Nephron progenitor cell (in vitro differentiated cells): ENCODE data around the gene C2CD4D.
"Not testable (repeated sequence)": the region's sequence is repeated elsewhere in the genome, so short reads cannot be mapped to it uniquely, and the experiment has no call there.

Experiments
- DNase-seq: peaks from one replicate; pipeline ENCODE4 v3.0.0; 2021
- H3K27ac Mint-ChIP-seq: 2 replicates; pipeline ENCODE4 v1.8.0; 2021; ENCODE audit warnings: mild to moderate bottlenecking, moderate library complexity, mixed read lengths
- H3K27me3 Mint-ChIP-seq: 2 replicates; pipeline ENCODE4 v1.8.0; 2021; ENCODE audit warnings: mild to moderate bottlenecking, low read depth, mixed read lengths; ENCODE audit not compliant: poor library complexity
- H3K36me3 Mint-ChIP-seq: 2 replicates; pipeline ENCODE4 v1.8.0; 2021; ENCODE audit warnings: low read depth, mixed read lengths
- H3K4me1 Mint-ChIP-seq: 2 replicates; pipeline ENCODE4 v1.8.0; 2021; ENCODE audit warnings: mixed read lengths
- H3K4me3 Mint-ChIP-seq: 2 replicates; pipeline ENCODE4 v1.8.0; 2021; ENCODE audit warnings: mild to moderate bottlenecking, moderate library complexity, mixed read lengths
- H3K9me3 Mint-ChIP-seq: 2 replicates; pipeline ENCODE4 v1.8.0; 2021; ENCODE audit warnings: mild to moderate bottlenecking, moderate library complexity, mixed read lengths
- CTCF ChIP-seq: fragments of 200-600 bp; sonication (generic); IDR thresholded peaks from 2 replicates; pipeline ENCODE4 v1.5.0; 2021; ENCODE audit warnings: antibody characterized with exemption

C2CD4D gene

GRCh38 chr1:151839457-151840403, at the start of gene C2CD4D:
Gene C2CD4D (minus strand): TSS chr1:151839820. CDS start chr1:151838989, 831 bp downstream.
- DNase-seq, result peak; percentile 61

GRCh38 chr1:151888972-151889570, 49.5 kb upstream of the C2CD4D start:
- H3K27ac Mint-ChIP-seq, result no peak overlapping the region
- H3K4me1 Mint-ChIP-seq, result no peaks in the 10 kb centered on the region
- H3K36me3 Mint-ChIP-seq, result peaks cover 75% of the 10 kb centered on the region
- TF ChIP-seq CTCF, result peak; percentile 41
- peaks cover 14% of the 10 kb centered on the region for H3K9me3 Mint-ChIP-seq
- no peak for DNase-seq
- H3K27me3 Mint-ChIP-seq, result no peaks in the 10 kb centered on the region
- H3K4me3 Mint-ChIP-seq, result no peak overlapping the region

More at GRCh38 chr1:151839457-151840403, at the start of gene C2CD4D:
- H3K9me3 Mint-ChIP-seq, result no peaks in the 10 kb centered on the region
- TF ChIP-seq CTCF, result no peak
- H3K4me3 Mint-ChIP-seq, result peak within 1 kb of the TSS; percentile 77
- H3K36me3 Mint-ChIP-seq, result no peaks in the 10 kb centered on the region
- H3K4me1 Mint-ChIP-seq, result peaks cover 22% of the 10 kb centered on the region
- H3K27me3 Mint-ChIP-seq, result peaks cover 83% of the 10 kb centered on the region
- no peak within 1 kb of the TSS for H3K27ac Mint-ChIP-seq

- no peaks in the 10 kb centered on the region for H3K4me1 Mint-ChIP-seq
- no peak overlapping the region for H3K4me3 Mint-ChIP-seq
- no peak overlapping the region for H3K27ac Mint-ChIP-seq
- peaks cover 14% of the 10 kb centered on the region for H3K9me3 Mint-ChIP-seq
- no peak for TF ChIP-seq CTCF
- peaks cover 61% of the 10 kb centered on the region for H3K36me3 Mint-ChIP-seq
- no peak for DNase-seq
- H3K27me3 Mint-ChIP-seq, result no peaks in the 10 kb centered on the region
These were observed 47.4 kb upstream of the C2CD4D start for GRCh38 chr1:151887028-151887427.

- Mint-ChIP-seq H3K4me1 (no peaks in the 10 kb centered on the region), H3K9me3 (peaks cover 14% of the 10 kb centered on the region), H3K27ac (no peak overlapping the region), H3K27me3 (no peaks in the 10 kb centered on the region), H3K36me3 (peaks cover 53% of the 10 kb centered on the region), H3K4me3 (no peak overlapping the region)
- no peak for DNase-seq
- no peak for TF ChIP-seq CTCF
These were observed 45.9 kb upstream of the C2CD4D start for GRCh38 chr1:151885479-151885878.

GRCh38 chr1:151884879-151885278, 45.3 kb upstream of the C2CD4D start:
- H3K4me3 Mint-ChIP-seq, H3K27ac Mint-ChIP-seq, H3K27me3 Mint-ChIP-seq, DNase-seq, H3K4me1 Mint-ChIP-seq: not testable (repeated sequence)
- H3K36me3 Mint-ChIP-seq, result peaks cover 55% of the 10 kb centered on the region
- peaks cover 14% of the 10 kb centered on the region for H3K9me3 Mint-ChIP-seq

- not testable (repeated sequence) for H3K4me3 Mint-ChIP-seq, H3K4me1 Mint-ChIP-seq, DNase-seq, H3K27ac Mint-ChIP-seq, H3K27me3 Mint-ChIP-seq
- Mint-ChIP-seq H3K36me3 (peaks cover 53% of the 10 kb centered on the region), H3K9me3 (peaks cover 14% of the 10 kb centered on the region)
These were observed 44.8 kb upstream of the C2CD4D start for GRCh38 chr1:151884445-151884844.

- H3K27me3 Mint-ChIP-seq, H3K27ac Mint-ChIP-seq, DNase-seq, H3K4me1 Mint-ChIP-seq, H3K4me3 Mint-ChIP-seq: not testable (repeated sequence)
- Mint-ChIP-seq H3K9me3 (peaks cover 14% of the 10 kb centered on the region), H3K36me3 (peaks cover 49% of the 10 kb centered on the region)
These were observed 44.3 kb upstream of the C2CD4D start for GRCh38 chr1:151883898-151884297.

- not testable (repeated sequence) for H3K4me1 Mint-ChIP-seq, DNase-seq, H3K27me3 Mint-ChIP-seq, H3K4me3 Mint-ChIP-seq, H3K27ac Mint-ChIP-seq
- Mint-ChIP-seq H3K9me3 (peaks cover 11% of the 10 kb centered on the region), H3K36me3 (peaks cover 51% of the 10 kb centered on the region)
These were observed 43.3 kb upstream of the C2CD4D start for GRCh38 chr1:151882918-151883317.
